Esophagus muscularis mucosa (tissue), 3 donors: ENCODE results near the gene PPP6R1.

ENCODE experiments used
- POLR2A ChIP-seq: fragments of 450-650 bp; IDR thresholded peaks from one replicate; pipeline ENCODE4 v1.6.1; 2017; ENCODE audit warnings: antibody characterized with exemption, moderate library complexity, mild to moderate bottlenecking, low read depth
- TF ChIP-seq, protein P1 (sequence below), 3 experiments: fragments of 200-600 bp in 2 of 3; fragments of 450-650 bp in 1 of 3; sonication (generic) in 2 of 3; IDR thresholded peaks; one replicate each; pipeline ENCODE4 v1.5.1; 2017 to 2019; ENCODE audit warnings: antibody characterized with exemption in 3 of 3, mild to moderate bottlenecking in 2 of 3, moderate library complexity in 1 of 3

- TF ChIP-seq, protein P1, sequence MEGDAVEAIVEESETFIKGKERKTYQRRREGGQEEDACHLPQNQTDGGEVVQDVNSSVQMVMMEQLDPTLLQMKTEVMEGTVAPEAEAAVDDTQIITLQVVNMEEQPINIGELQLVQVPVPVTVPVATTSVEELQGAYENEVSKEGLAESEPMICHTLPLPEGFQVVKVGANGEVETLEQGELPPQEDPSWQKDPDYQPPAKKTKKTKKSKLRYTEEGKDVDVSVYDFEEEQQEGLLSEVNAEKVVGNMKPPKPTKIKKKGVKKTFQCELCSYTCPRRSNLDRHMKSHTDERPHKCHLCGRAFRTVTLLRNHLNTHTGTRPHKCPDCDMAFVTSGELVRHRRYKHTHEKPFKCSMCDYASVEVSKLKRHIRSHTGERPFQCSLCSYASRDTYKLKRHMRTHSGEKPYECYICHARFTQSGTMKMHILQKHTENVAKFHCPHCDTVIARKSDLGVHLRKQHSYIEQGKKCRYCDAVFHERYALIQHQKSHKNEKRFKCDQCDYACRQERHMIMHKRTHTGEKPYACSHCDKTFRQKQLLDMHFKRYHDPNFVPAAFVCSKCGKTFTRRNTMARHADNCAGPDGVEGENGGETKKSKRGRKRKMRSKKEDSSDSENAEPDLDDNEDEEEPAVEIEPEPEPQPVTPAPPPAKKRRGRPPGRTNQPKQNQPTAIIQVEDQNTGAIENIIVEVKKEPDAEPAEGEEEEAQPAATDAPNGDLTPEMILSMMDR (IDR thresholded peaks at IDR 0.05) = no peak
- TF ChIP-seq POLR2A = no peak
These were observed 26.5 kb upstream of the PPP6R1 start for GRCh38 chr19:55285229-55285890.
